B cell (primary cell): ENCODE data around the gene GSDME. TPM values are rescaled to one million over a fixed set of nuclear protein-coding genes. Genes with fewer than 3 reads are reported as not detected.

ENCODE experiments used
- ATAC-seq: fragments of 200-7000 bp; cut with Tn5 transposase; one replicate; pipeline ENCODE4 v1.10.0; 2021; ENCODE audit warnings: low read depth, mild to moderate bottlenecking, moderate number of reproducible peaks, moderate library complexity
- CTCF ChIA-PET: fragments of 350-600 bp; sonication (Branson Sonifier 250); formaldehyde crosslinking; loops from one replicate; lab custom pipeline; 2021; ENCODE audit warnings: antibody characterized with exemption, inconsistent platforms; lab: Charles Lee
- POLR2A ChIA-PET: fragments of 350-600 bp; sonication (Branson Sonifier 250); formaldehyde crosslinking; loops from one replicate; lab custom pipeline; 2021; ENCODE audit warnings: antibody characterized with exemption; lab: Charles Lee
- DNase-seq: peaks from one replicate; pipeline ENCODE4 v3.0.0; 2013
- H2AFZ ChIP-seq: 2 replicates; pipeline ENCODE4 v1.6.1; 2012; ENCODE audit warnings: mild to moderate bottlenecking, low read depth, low read length; ENCODE audit not compliant: insufficient read depth, poor library complexity, severe bottlenecking
- H3K27ac ChIP-seq, 2 donors: 1 replicate in 1 of 2; 2 replicates in 1 of 2; pipeline ENCODE4 v1.5.1; 2012 to 2013; ENCODE audit warnings: low read length in 2 of 2, mild to moderate bottlenecking in 2 of 2, moderate library complexity in 1 of 2
- H3K27me3 ChIP-seq, 4 experiments: fragments of 200-600 bp in 1 of 4; sonication (generic) in 1 of 4; replicated peaks in 1 of 4; 1 replicate in 2 of 4; 2 replicates in 2 of 4; pipeline versions ENCODE4 v1.6.1 to v1.7.0; 2013 to 2016; ENCODE audit warnings: low read length in 3 of 4, mild to moderate bottlenecking in 2 of 4, mixed read lengths in 1 of 4, moderate library complexity in 1 of 4; ENCODE audit not compliant: insufficient read depth in 4 of 4, control insufficient read depth in 3 of 4; ENCODE audit errors: control extremely low read depth in 1 of 4
- H3K36me3 ChIP-seq, 2 experiments: replicated peaks in 1 of 2; 1 replicate in 1 of 2; 2 replicates in 1 of 2; pipeline versions ENCODE4 v1.6.1 to v1.7.1; 2013; ENCODE audit warnings: low read length in 1 of 2; ENCODE audit not compliant: insufficient read depth in 2 of 2, control insufficient read depth in 1 of 2; ENCODE audit errors: control extremely low read depth in 1 of 2, extremely low read depth in 1 of 2
- H3K4me1 ChIP-seq, 2 donors: fragments of 200-600 bp in 1 of 2; sonication (generic) in 1 of 2; 1 replicate in 1 of 2; 2 replicates in 1 of 2; pipeline versions ENCODE4 v1.5.1 to v1.6.1; 2013 to 2017; ENCODE audit warnings: low read length in 2 of 2; ENCODE audit not compliant: control insufficient read depth in 2 of 2, insufficient read depth in 2 of 2
- H3K4me2 ChIP-seq: replicated peaks from 2 replicates; pipeline ENCODE3; 2012; ENCODE audit warnings: mild to moderate bottlenecking, low read depth, low read length; ENCODE audit not compliant: poor library complexity, severe bottlenecking
- H3K4me3 ChIP-seq, 5 experiments: fragments of 200-600 bp in 1 of 5; sonication (generic) in 1 of 5; 1 replicate in 3 of 5; 2 replicates in 2 of 5; pipeline versions ENCODE4 v1.5.1 to v1.7.0; 2011 to 2016; ENCODE audit warnings: low read length in 4 of 5, mild to moderate bottlenecking in 4 of 5, low read depth in 2 of 5, control low read depth in 1 of 5, moderate library complexity in 1 of 5; ENCODE audit not compliant: insufficient read depth in 1 of 5; ENCODE audit errors: control extremely low read depth in 1 of 5, extremely low read depth in 1 of 5
- H3K79me2 ChIP-seq: fragments of 200-600 bp; sonication (generic); one replicate; pipeline ENCODE4 v1.6.0; 2016; ENCODE audit warnings: low read length; ENCODE audit not compliant: control insufficient read depth, insufficient read depth
- H3K9ac ChIP-seq: fragments of 200-600 bp; sonication (generic); 2 replicates; pipeline ENCODE4 v1.6.1; 2017; ENCODE audit warnings: mild to moderate bottlenecking, low read length, moderate library complexity
- H3K9me3 ChIP-seq, 3 donors: one replicate each; pipeline versions ENCODE4 v1.6.1 to v1.7.1; 2013; ENCODE audit warnings: low read length in 2 of 3; ENCODE audit not compliant: control insufficient read depth in 2 of 3, insufficient read depth in 1 of 3; ENCODE audit errors: control extremely low read depth in 1 of 3
- H4K20me1 ChIP-seq: 2 replicates; pipeline ENCODE4 v1.6.0; 2012; ENCODE audit warnings: mild to moderate bottlenecking, low read length; ENCODE audit not compliant: insufficient read depth, control insufficient read depth, poor library complexity, severe bottlenecking
- H3K27ac Mint-ChIP-seq: one replicate; pipeline ENCODE4 v1.8.0; 2021; ENCODE audit warnings: mixed read lengths
- H3K27me3 Mint-ChIP-seq: one replicate; pipeline ENCODE4 v1.8.0; 2021; ENCODE audit warnings: mixed read lengths
- H3K4me1 Mint-ChIP-seq: one replicate; pipeline ENCODE4 v1.8.0; 2021; ENCODE audit warnings: mixed read lengths
- H3K4me3 Mint-ChIP-seq: one replicate; pipeline ENCODE4 v1.8.0; 2021; ENCODE audit warnings: mixed read lengths
- H3K9me3 Mint-ChIP-seq: one replicate; pipeline ENCODE4 v1.8.0; 2022; ENCODE audit warnings: mixed read lengths; ENCODE audit not compliant: insufficient read depth
- EZH2 ChIP-seq: IDR thresholded peaks from 2 replicates; pipeline ENCODE4 v1.6.1; 2012; ENCODE audit warnings: borderline replicate concordance, low read depth, mild to moderate bottlenecking, moderate library complexity, low read length; ENCODE audit not compliant: insufficient read depth, poor library complexity, severe bottlenecking
- WGBS: methylation state at CpG from one replicate; pipeline ENCODE4 v1.1.5; 2013; ENCODE audit warnings: missing lambda C conversion rate; ENCODE audit not compliant: insufficient coverage; 5-methylcytosine and 5-hydroxymethylcytosine counted together
- intact Hi-C: fragments of 100-400 bp; cut with micrococcal nuclease; formaldehyde crosslinking; loops from one replicate; pipeline ENCODE4 v1.10.0; 2022
- polyA plus RNA-seq: library from polyadenylated mRNA; depleted of rRNA; stranded (reverse); fragments of >200 nt; gene quantifications from 2 replicates; pipeline ENCODE4 v1.2.3, GENCODE V29; 2012
- total RNA-seq, 2 donors: library from RNA; stranded (reverse); fragments of 120-200 nt in 1 of 2; gene quantifications; 1 replicate in 1 of 2; 2 replicates in 1 of 2; pipeline versions ENCODE4 v1.2.3 to v1.2.4, GENCODE V29; 2013 to 2022
- TF ChIP-seq, protein P1 (sequence below): fragments of 200-600 bp; IDR thresholded peaks from one replicate; pipeline ENCODE4 v1.8.0; 2022; ENCODE audit warnings: antibody characterized with exemption, mild to moderate bottlenecking

The GSDME gene
- total and polyA plus RNA-seq, 2 donors (not counting 1 experiment from before 2014, with no cell fraction given): 7.0 to 11.9 TPM

DNA sequence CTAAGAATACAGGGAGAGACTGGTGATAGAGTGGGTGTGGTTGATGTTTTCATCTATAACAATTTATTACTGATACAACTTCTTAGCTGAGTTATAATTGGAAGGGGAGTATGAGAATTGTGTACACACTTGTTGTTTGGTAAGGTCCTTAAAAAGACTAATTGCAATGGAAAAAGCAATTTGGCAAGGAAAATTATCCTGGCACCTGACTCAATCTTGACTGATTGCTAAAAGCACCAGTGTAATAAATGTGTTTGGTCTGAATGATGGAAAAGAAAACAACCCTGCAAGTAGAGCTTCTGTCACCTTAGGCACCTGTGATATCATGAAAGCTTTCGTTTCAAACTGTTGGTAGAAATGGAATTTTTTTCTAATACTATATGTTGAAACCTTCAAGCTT lies 6.7 kb upstream of the GSDME start:
- no CpG with 5 or more reads among the region's 1 CpG for WGBS

DNA sequence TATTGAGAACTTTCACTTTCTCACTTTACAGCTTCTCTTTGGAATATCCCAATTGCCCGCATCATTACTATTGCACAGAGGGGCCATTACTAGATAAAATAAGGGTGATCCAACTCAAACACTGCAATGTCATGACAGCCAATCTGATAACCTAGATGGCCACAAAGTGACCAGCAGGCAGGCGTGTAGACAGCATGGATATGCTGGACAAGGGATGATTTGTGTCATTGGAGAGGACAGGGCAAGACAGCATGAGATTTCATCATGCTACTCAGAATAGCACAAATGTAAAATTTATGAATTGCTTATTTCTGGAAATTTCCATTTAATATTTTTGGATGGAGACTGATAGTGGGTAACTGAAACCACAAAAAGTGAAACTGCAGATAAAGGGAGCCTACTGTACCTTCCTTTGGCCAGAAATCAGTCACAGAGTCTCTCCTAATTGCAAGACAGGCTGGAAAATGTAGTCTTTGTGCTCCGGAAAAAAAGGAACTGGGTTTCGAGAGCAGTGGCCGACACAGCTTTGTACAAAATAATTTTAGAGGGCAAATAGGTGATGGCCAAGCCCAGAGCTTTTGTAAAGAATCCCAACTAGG lies 6.1 kb upstream of the GSDME start:
- H3K4me3 ChIP-seq: no peak overlapping the region
- peaks cover 0 to 33% (median 23%) of the 10 kb centered on the region in 4 experiments for H3K27me3 ChIP-seq
- DNase-seq (no peak), ATAC-seq (no peak)
- CTCF ChIA-PET: no interaction called here
- Mint-ChIP-seq H3K27me3 (peaks cover 66% of the 10 kb centered on the region), H3K27ac (no peak overlapping the region), H3K9me3 (no peaks in the 10 kb centered on the region), H3K4me3 (no peak overlapping the region), H3K4me1 (peaks cover 3% of the 10 kb centered on the region)
- H3K4me2 ChIP-seq: no peak overlapping the region
- no peak overlapping the region for H3K9ac ChIP-seq
- H3K36me3 ChIP-seq: no peaks in the 10 kb centered on the region
- intact Hi-C loops: no loop called here
- POLR2A ChIA-PET: no interaction called here
- H2AFZ ChIP-seq: no peak overlapping the region
- no peak overlapping the region for H3K27ac ChIP-seq
- WGBS: 48% methylated on average over 3 of the region's 5 CpGs
- H3K4me1 ChIP-seq: no peaks in the 10 kb centered on the region
- TF ChIP-seq EZH2: no peak
- TF ChIP-seq, protein P1, sequence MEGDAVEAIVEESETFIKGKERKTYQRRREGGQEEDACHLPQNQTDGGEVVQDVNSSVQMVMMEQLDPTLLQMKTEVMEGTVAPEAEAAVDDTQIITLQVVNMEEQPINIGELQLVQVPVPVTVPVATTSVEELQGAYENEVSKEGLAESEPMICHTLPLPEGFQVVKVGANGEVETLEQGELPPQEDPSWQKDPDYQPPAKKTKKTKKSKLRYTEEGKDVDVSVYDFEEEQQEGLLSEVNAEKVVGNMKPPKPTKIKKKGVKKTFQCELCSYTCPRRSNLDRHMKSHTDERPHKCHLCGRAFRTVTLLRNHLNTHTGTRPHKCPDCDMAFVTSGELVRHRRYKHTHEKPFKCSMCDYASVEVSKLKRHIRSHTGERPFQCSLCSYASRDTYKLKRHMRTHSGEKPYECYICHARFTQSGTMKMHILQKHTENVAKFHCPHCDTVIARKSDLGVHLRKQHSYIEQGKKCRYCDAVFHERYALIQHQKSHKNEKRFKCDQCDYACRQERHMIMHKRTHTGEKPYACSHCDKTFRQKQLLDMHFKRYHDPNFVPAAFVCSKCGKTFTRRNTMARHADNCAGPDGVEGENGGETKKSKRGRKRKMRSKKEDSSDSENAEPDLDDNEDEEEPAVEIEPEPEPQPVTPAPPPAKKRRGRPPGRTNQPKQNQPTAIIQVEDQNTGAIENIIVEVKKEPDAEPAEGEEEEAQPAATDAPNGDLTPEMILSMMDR: no peak
- no peaks in the 10 kb centered on the region for H3K79me2 ChIP-seq
- no peaks in the 10 kb centered on the region for H4K20me1 ChIP-seq
- no peaks in the 10 kb centered on the region for H3K9me3 ChIP-seq

More for the DNA sequence above, 6.7 kb upstream of the GSDME start:
- Histone ChIP-seq H3K4me1 (no peaks in the 10 kb centered on the region), H3K4me3 (no peak overlapping the region), H3K4me2 (no peak overlapping the region), H3K36me3 (no peaks in the 10 kb centered on the region), H4K20me1 (no peaks in the 10 kb centered on the region), H3K27me3 (peaks cover 0 to 29% (median 21%) of the 10 kb centered on the region in 4 experiments), H2AFZ (no peak overlapping the region), H3K27ac (no peak overlapping the region), H3K79me2 (no peaks in the 10 kb centered on the region), H3K9ac (no peak overlapping the region), H3K9me3 (no peaks in the 10 kb centered on the region)
- TF ChIP-seq, protein P1: no peak
- TF ChIP-seq EZH2: no peak
- Mint-ChIP-seq H3K9me3 (no peaks in the 10 kb centered on the region), H3K27me3 (peaks cover 60% of the 10 kb centered on the region), H3K4me1 (peaks cover 3% of the 10 kb centered on the region), H3K27ac (no peak overlapping the region), H3K4me3 (no peak overlapping the region)
- ATAC-seq (no peak), DNase-seq (no peak)
- ChIA-PET CTCF (interaction anchor here (1.6 kb wide), 1 partner anchor 8 kb away, joined by 6 read pairs; no protein-coding TSS in a partner anchor), POLR2A (no interaction called here)
- intact Hi-C loops: no loop called here
